Activated CD4-positive, alpha-beta memory T cell treated with anti-CD3 and anti-CD28 coated beads, Interleukin-2, amount 10 ng/mL, durations not matched to agents 7 days and 5 days (primary cell): Measurements from ENCODE around the gene SDCCAG8. TPM values are rescaled to one million over a fixed set of nuclear protein-coding genes. Genes with fewer than 3 reads are reported as not detected.

ENCODE experiments used
- CTCF ChIA-PET: fragments of 350-600 bp; sonication (Branson Sonifier 250); formaldehyde crosslinking; loops from one replicate; lab custom pipeline; 2021; ENCODE audit warnings: antibody characterized with exemption, inconsistent platforms; lab: Charles Lee
- POLR2A ChIA-PET: fragments of 350-600 bp; sonication (Branson Sonifier 250); formaldehyde crosslinking; loops from one replicate; lab custom pipeline; 2021; ENCODE audit warnings: antibody characterized with exemption; lab: Charles Lee
- DNase-seq: peaks from one replicate; pipeline ENCODE4 v3.0.0-alpha.2; 2020
- H3K27ac Mint-ChIP-seq: one replicate; pipeline ENCODE4 v1.8.0; 2021; ENCODE audit warnings: mild to moderate bottlenecking, mixed read lengths
- H3K27me3 Mint-ChIP-seq: one replicate; pipeline ENCODE4 v1.8.0; 2021; ENCODE audit warnings: mixed read lengths
- H3K36me3 Mint-ChIP-seq: one replicate; pipeline ENCODE4 v1.8.0; 2021; ENCODE audit warnings: low read depth, mixed read lengths
- H3K4me1 Mint-ChIP-seq: one replicate; pipeline ENCODE4 v1.8.0; 2021; ENCODE audit warnings: mixed read lengths
- H3K4me3 Mint-ChIP-seq: one replicate; pipeline ENCODE4 v1.8.0; 2021; ENCODE audit warnings: mild to moderate bottlenecking, mixed read lengths
- H3K9me3 Mint-ChIP-seq: one replicate; pipeline ENCODE4 v1.8.0; 2021; ENCODE audit warnings: mixed read lengths
- total RNA-seq, 2 experiments: library from RNA; stranded (reverse); gene quantifications; one replicate each; pipeline ENCODE4 v1.2.3, GENCODE V29; 2021

The SDCCAG8 gene
- total RNA-seq, 2 experiments from 2014 or later = 18.8 to 20.3 TPM

- Mint-ChIP-seq H3K9me3 (peaks cover 14% of the 10 kb centered on the region), H3K4me3 (no peak overlapping the region), H3K27me3 (no peaks in the 10 kb centered on the region), H3K36me3 (peaks cover 23% of the 10 kb centered on the region), H3K27ac (no peak overlapping the region), H3K4me1 (no peaks in the 10 kb centered on the region)
- no peak for DNase-seq
- ChIA-PET CTCF (no interaction called here), POLR2A (no interaction called here)
Measured at GRCh38 chr1:243236604-243237252, 19.1 kb upstream of the SDCCAG8 start.

DNA sequence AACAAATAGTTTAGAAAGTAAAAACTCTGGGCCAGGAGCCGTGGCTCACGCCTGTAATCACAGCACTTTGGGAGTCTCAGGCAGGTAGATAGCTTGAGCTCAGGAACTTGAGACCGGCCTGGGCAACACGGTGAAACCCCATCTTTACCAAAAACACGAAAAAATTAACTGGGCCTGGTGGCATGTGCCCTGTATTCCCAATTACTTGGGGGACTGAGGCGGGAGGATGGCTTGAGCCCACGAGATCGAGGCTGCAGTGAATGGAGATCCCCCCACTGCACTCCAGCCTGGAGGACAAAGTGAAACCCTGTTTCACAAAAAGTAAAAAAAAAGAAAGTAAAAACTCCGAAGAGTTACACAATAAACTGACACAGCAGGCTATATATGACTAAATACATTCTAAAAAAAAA is 11.4 kb upstream of the SDCCAG8 start:
- Mint-ChIP-seq H3K4me1 (peaks cover 3% of the 10 kb centered on the region), H3K36me3 (peaks cover 14% of the 10 kb centered on the region), H3K27me3 (no peaks in the 10 kb centered on the region), H3K4me3 (no peak overlapping the region), H3K9me3 (peaks cover 3% of the 10 kb centered on the region), H3K27ac (no peak overlapping the region)
- no peak for DNase-seq
- ChIA-PET CTCF (no interaction called here), POLR2A (no interaction called here)

DNA sequence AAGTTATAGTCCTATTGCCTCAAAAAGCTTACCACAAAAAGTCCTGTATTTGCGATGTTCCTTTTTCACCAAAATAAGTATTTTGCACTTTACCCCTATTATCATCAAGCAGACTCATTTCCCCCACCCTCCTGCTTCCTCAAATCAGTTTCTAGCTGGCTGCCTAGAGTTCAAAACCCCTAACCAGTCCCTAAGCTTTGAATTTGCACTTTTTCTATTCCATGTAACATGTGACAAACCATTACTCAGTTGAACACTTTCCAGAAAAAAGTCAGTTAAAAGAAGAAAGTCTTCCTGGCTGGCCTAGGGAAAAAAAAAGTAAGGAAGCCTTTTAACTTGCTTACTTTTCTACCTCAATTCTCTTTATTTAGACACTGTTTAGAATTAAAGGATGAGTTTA is 8.9 kb upstream of the SDCCAG8 start:
- POLR2A ChIA-PET = no interaction called here
- Mint-ChIP-seq H3K4me3 (no peak overlapping the region), H3K4me1 (peaks cover 3% of the 10 kb centered on the region), H3K27me3 (no peaks in the 10 kb centered on the region), H3K36me3 (peaks cover 7% of the 10 kb centered on the region), H3K9me3 (peaks cover under 1% of the 10 kb centered on the region), H3K27ac (no peak overlapping the region)
- DNase-seq = no peak
- CTCF ChIA-PET = no interaction called here

DNA sequence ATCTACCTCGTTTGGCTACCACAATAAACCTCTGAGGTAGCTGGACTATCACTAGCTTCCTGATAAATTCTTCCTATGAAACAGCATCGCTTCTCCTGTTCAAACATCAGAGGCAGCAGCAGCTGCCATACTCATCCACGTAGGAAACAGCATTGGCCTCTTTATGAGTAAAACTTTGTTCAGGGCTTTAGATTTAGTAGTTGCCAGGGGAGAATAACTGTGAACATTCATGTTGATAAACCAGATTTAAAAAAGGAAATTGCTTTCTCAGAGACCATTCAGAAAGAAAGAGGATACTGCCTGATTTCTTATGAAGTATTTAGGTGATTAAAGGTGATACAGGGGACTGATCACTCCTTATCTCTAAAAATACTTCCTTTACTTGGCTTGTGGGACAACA is 7.9 kb upstream of the SDCCAG8 start:
- peaks cover 3% of the 10 kb centered on the region for H3K4me1 Mint-ChIP-seq
- ChIA-PET CTCF (no interaction called here), POLR2A (no interaction called here)
- H3K36me3 Mint-ChIP-seq = peaks cover 3% of the 10 kb centered on the region
- no peak overlapping the region for H3K27ac Mint-ChIP-seq
- no peak overlapping the region for H3K4me3 Mint-ChIP-seq
- no peak for DNase-seq
- H3K9me3 Mint-ChIP-seq = no peaks in the 10 kb centered on the region
- no peaks in the 10 kb centered on the region for H3K27me3 Mint-ChIP-seq

DNA sequence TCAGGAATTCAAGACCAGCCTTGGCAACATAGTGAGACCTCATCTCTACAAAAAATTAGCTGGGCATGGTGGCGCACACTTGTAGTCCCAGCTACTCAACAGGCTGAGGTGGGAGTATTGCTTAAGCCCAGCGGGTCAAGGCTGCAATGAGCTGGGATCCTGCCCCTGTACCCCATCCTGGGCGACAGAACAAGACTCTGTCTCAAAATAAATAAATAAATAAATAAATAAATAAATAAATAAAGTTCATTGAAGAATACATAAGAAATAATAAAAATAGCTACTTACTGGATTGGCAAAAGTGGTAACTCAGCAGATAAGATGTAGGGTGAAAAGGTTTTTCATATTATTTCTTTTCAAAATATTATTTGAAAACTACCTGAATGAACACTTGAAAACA is 6.6 kb upstream of the SDCCAG8 start:
- POLR2A ChIA-PET = no interaction called here
- Mint-ChIP-seq H3K27me3 (no peaks in the 10 kb centered on the region), H3K27ac (no peak overlapping the region), H3K36me3 (no peaks in the 10 kb centered on the region), H3K4me1 (peaks cover 13% of the 10 kb centered on the region), H3K9me3 (no peaks in the 10 kb centered on the region), H3K4me3 (no peak overlapping the region)
- CTCF ChIA-PET = no interaction called here
- no peak for DNase-seq

DNA sequence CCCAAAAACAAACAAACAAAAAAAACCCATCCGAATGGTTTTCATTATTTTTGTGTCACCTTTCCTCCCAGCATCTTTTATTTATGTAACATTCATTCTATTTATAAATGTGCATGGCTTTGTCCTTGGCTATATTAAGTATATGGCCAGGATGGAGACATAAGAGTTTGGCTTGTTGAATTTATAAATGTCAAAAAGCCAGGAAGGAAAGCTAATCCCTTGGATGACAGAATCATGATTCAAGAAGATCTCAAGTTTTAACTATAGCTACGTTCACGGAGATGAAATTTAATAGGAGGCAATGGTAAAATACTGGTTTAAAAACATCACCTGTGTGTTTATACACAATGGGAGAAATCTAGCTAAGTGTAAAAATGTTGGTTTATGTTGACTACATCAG is 5.7 kb upstream of the SDCCAG8 start:
- no peak overlapping the region for H3K27ac Mint-ChIP-seq
- no peak overlapping the region for H3K4me3 Mint-ChIP-seq
- H3K36me3 Mint-ChIP-seq = peaks cover 1% of the 10 kb centered on the region
- no peak for DNase-seq
- CTCF ChIA-PET = no interaction called here
- peaks cover 16% of the 10 kb centered on the region for H3K4me1 Mint-ChIP-seq
- H3K9me3 Mint-ChIP-seq = no peaks in the 10 kb centered on the region
- POLR2A ChIA-PET = no interaction called here
- no peaks in the 10 kb centered on the region for H3K27me3 Mint-ChIP-seq

GRCh38 chr1:243251539-243251938 is 4.3 kb upstream of the SDCCAG8 start:
- no peak overlapping the region for H3K4me3 Mint-ChIP-seq
- ChIA-PET POLR2A (no interaction called here), CTCF (no interaction called here)
- H3K36me3 Mint-ChIP-seq = peaks cover 3% of the 10 kb centered on the region
- DNase-seq = no peak
- H3K27ac Mint-ChIP-seq = no peak overlapping the region
- peaks cover 21% of the 10 kb centered on the region for H3K4me1 Mint-ChIP-seq
- H3K27me3 Mint-ChIP-seq = no peaks in the 10 kb centered on the region
- no peaks in the 10 kb centered on the region for H3K9me3 Mint-ChIP-seq

GRCh38 chr1:243253211-243253925 is 2.5 kb upstream of the SDCCAG8 start:
- Mint-ChIP-seq H3K9me3 (no peaks in the 10 kb centered on the region), H3K27ac (peak overlapping the region; percentile 22), H3K36me3 (peaks cover 3% of the 10 kb centered on the region), H3K4me3 (peak overlapping the region; percentile 45), H3K4me1 (peaks cover 24% of the 10 kb centered on the region), H3K27me3 (no peaks in the 10 kb centered on the region)
- no peak for DNase-seq
- ChIA-PET CTCF (no interaction called here), POLR2A (interaction anchor here (3.5 kb wide), 1 partner anchor 152 kb away, joined by 16 read pairs; no protein-coding TSS in a partner anchor)

GRCh38 chr1:243253926-243254232 is 2.0 kb upstream of the SDCCAG8 start:
- Mint-ChIP-seq H3K27me3 (no peaks in the 10 kb centered on the region), H3K4me1 (peaks cover 25% of the 10 kb centered on the region), H3K4me3 (peak overlapping the region; percentile 89), H3K36me3 (peaks cover 3% of the 10 kb centered on the region), H3K9me3 (no peaks in the 10 kb centered on the region), H3K27ac (peak overlapping the region; percentile 22)
- POLR2A ChIA-PET = interaction anchor here (1.6 to 3.5 kb wide), 2 partner anchors 152 to 1734 kb away, joined by 4 to 16 read pairs; partner anchors contain the start of gene FH
- CTCF ChIA-PET = no interaction called here
- DNase-seq = no peak

- no peaks in the 10 kb centered on the region for H3K27me3 Mint-ChIP-seq
- H3K36me3 Mint-ChIP-seq = peaks cover 3% of the 10 kb centered on the region
- peak overlapping the region; percentile 78 for H3K27ac Mint-ChIP-seq
- POLR2A ChIA-PET = interaction anchor here (0.9 to 3.5 kb wide), 6 partner anchors 25 to 1735 kb away, joined by 3 to 16 read pairs (median 4); partner anchors contain the start of gene FH
- CTCF ChIA-PET = interaction anchor here (0.9 kb wide), 1 partner anchor 88 kb away, joined by 3 read pairs; no protein-coding TSS in a partner anchor
- H3K4me1 Mint-ChIP-seq = peaks cover 26% of the 10 kb centered on the region
- H3K4me3 Mint-ChIP-seq = peak overlapping the region; percentile 89
- peak; percentile 65 for DNase-seq
- no peaks in the 10 kb centered on the region for H3K9me3 Mint-ChIP-seq
Measured at GRCh38 chr1:243254233-243254926, 1.5 kb upstream of the SDCCAG8 start.

- no peaks in the 10 kb centered on the region for H3K27me3 Mint-ChIP-seq
- peaks cover 26% of the 10 kb centered on the region for H3K4me1 Mint-ChIP-seq
- no peaks in the 10 kb centered on the region for H3K9me3 Mint-ChIP-seq
- peak within 1 kb of the TSS; percentile 97 for H3K27ac Mint-ChIP-seq
- POLR2A ChIA-PET = interaction anchor here (0.6 to 3.5 kb wide), 11 partner anchors 18 to 1735 kb away, joined by 3 to 16 read pairs (median 4); partner anchors contain the start of gene FH
- DNase-seq = peak; percentile 86
- peaks cover 3% of the 10 kb centered on the region for H3K36me3 Mint-ChIP-seq
- CTCF ChIA-PET = interaction anchor here (0.9 to 1.4 kb wide), 4 partner anchors 25 to 1044 kb away, joined by 3 to 5 read pairs (median 4); no protein-coding TSS in a partner anchor
- H3K4me3 Mint-ChIP-seq = peak within 1 kb of the TSS; percentile 95
Measured at GRCh38 chr1:243254927-243255790, 682 bp upstream of the SDCCAG8 start, which contains the start of gene CEP170. Gene CEP170, minus strand, starts transcription at chr1:243255281. Its CDS starts 30,001 bp downstream, at chr1:243225280.

GRCh38 chr1:243256590-243256989 is 749 bp downstream of the SDCCAG8 start:
- Mint-ChIP-seq H3K27ac (peak overlapping the region; percentile 97), H3K4me3 (peak overlapping the region; percentile 95), H3K36me3 (peaks cover 6% of the 10 kb centered on the region), H3K4me1 (peaks cover 29% of the 10 kb centered on the region), H3K9me3 (no peaks in the 10 kb centered on the region), H3K27me3 (no peaks in the 10 kb centered on the region)
- no peak for DNase-seq
- CTCF ChIA-PET = interaction anchor here (1.2 kb wide), 1 partner anchor 340 kb away, joined by 3 read pairs; no protein-coding TSS in a partner anchor
- POLR2A ChIA-PET = interaction anchor here (1.6 to 3.5 kb wide), 2 partner anchors 16 to 155 kb away, joined by 4 to 16 read pairs; no protein-coding TSS in a partner anchor
